ENCODE results near the gene PLPP2. TPM values are rescaled to one million over a fixed set of nuclear protein-coding genes. Genes with fewer than 3 reads are reported as not detected.

PLPP2 gene
- total RNA-seq, 1 experiment from 2014 or later, result 143 TPM

GRCh38 chr19:294946-295686, 3.9 kb upstream of the PLPP2 start:
- TF ChIP-seq EZH2 (IDR thresholded peaks at IDR 0.05; ENCODE audit: low read depth), result no peak
- TF ChIP-seq CTCF (conservative IDR thresholded peaks at IDR 0.05), result peak; percentile 68
- Histone ChIP-seq H3F3A (ENCODE audit: insufficient read depth, low read depth) (peaks cover 26% of the 10 kb centered on the region), H3K4me3 (no peak overlapping the region), H2AFZ (no peak overlapping the region), H3K27ac (no peak overlapping the region), H4K20me1 (ENCODE audit: insufficient read depth) (no peaks in the 10 kb centered on the region), H3K4me1 (replicated peaks; ENCODE audit: insufficient read depth) (no peaks in the 10 kb centered on the region), H3K9me2 (ENCODE audit: insufficient read depth) (no peaks in the 10 kb centered on the region), H3K4me2 (no peak overlapping the region), H3K79me2 (ENCODE audit: low read depth) (no peaks in the 10 kb centered on the region), H3K27me3 (ENCODE audit: insufficient read depth, low read depth) (no peaks in the 10 kb centered on the region), H3K9me3 (ENCODE audit: insufficient read depth, low read depth) (no peaks in the 10 kb centered on the region), H3K36me3 (ENCODE audit: low read depth) (no peaks in the 10 kb centered on the region)
- POLR2A ChIA-PET (ENCODE audit: unreplicated experiment), result no interaction called here
- CTCF ChIA-PET, result no interaction called here
- peak in 1 of 2 experiments; percentile 52 for DNase-seq
- intact Hi-C loops (cut with micrococcal nuclease; ENCODE audit: unreplicated experiment), result no loop called here
- no TSS peak for BruUV-seq (replicated peaks)

- Histone ChIP-seq H3K27me3 (ENCODE audit: insufficient read depth, low read depth) (no peaks in the 10 kb centered on the region), H3K36me3 (ENCODE audit: low read depth) (no peaks in the 10 kb centered on the region), H3K4me3 (no peak overlapping the region), H3K4me1 (replicated peaks; ENCODE audit: insufficient read depth) (no peaks in the 10 kb centered on the region), H3K9me2 (ENCODE audit: insufficient read depth) (no peaks in the 10 kb centered on the region), H3K27ac (no peak overlapping the region), H4K20me1 (ENCODE audit: insufficient read depth) (no peaks in the 10 kb centered on the region), H3K9me3 (ENCODE audit: insufficient read depth, low read depth) (no peaks in the 10 kb centered on the region), H3K4me2 (no peak overlapping the region), H3F3A (ENCODE audit: insufficient read depth, low read depth) (peaks cover 32% of the 10 kb centered on the region), H2AFZ (no peak overlapping the region), H3K79me2 (ENCODE audit: low read depth) (no peaks in the 10 kb centered on the region; the same call in 1 of the 2 replicates)
- ChIA-PET POLR2A (ENCODE audit: unreplicated experiment) (no interaction called here), CTCF (interaction anchor here (0.7 kb wide), 1 partner anchor 293 kb away, joined by 3 read pairs; no protein-coding TSS in a partner anchor)
- BruUV-seq (replicated peaks), result no TSS peak
- no peak for TF ChIP-seq EZH2 (IDR thresholded peaks at IDR 0.05; ENCODE audit: low read depth)
- TF ChIP-seq CTCF (conservative IDR thresholded peaks at IDR 0.05), result no peak
- intact Hi-C loops (cut with micrococcal nuclease; ENCODE audit: unreplicated experiment), result no loop called here
- no peak for DNase-seq
Measured at GRCh38 chr19:294341-294945, 3.2 kb upstream of the PLPP2 start.

- intact Hi-C loops (cut with micrococcal nuclease; ENCODE audit: unreplicated experiment), result no loop called here
- H3K9me2 ChIP-seq (ENCODE audit: insufficient read depth), result no peaks in the 10 kb centered on the region
- H3K4me1 ChIP-seq (replicated peaks; ENCODE audit: insufficient read depth), result peaks cover 8% of the 10 kb centered on the region
- no peak overlapping the region for H2AFZ ChIP-seq
- peaks cover 8% of the 10 kb centered on the region for H3K79me2 ChIP-seq (ENCODE audit: low read depth)
- CTCF ChIA-PET, result no interaction called here
- no peak overlapping the region for H3K4me3 ChIP-seq
- H3F3A ChIP-seq (ENCODE audit: insufficient read depth, low read depth), result peaks cover 41% of the 10 kb centered on the region
- no peaks in the 10 kb centered on the region for H3K36me3 ChIP-seq (ENCODE audit: low read depth)
- POLR2A ChIA-PET (ENCODE audit: unreplicated experiment), result no interaction called here
- BruUV-seq (replicated peaks), result no TSS peak
- H3K4me2 ChIP-seq, result no peak overlapping the region
- TF ChIP-seq EZH2 (IDR thresholded peaks at IDR 0.05; ENCODE audit: low read depth) (no peak), CTCF (conservative IDR thresholded peaks at IDR 0.05) (no peak)
- H3K27me3 ChIP-seq (ENCODE audit: insufficient read depth, low read depth), result no peaks in the 10 kb centered on the region
- H3K27ac ChIP-seq, result no peak overlapping the region
- DNase-seq, result no peak
- peaks cover 8% of the 10 kb centered on the region; the same call in 1 of the 2 replicates for H4K20me1 ChIP-seq (ENCODE audit: insufficient read depth)
- no peaks in the 10 kb centered on the region for H3K9me3 ChIP-seq (ENCODE audit: insufficient read depth, low read depth)
Measured at GRCh38 chr19:293436-294110, 2.4 kb upstream of the PLPP2 start.

Measured in PC-9 (cell line).